HCT116 (cell line): ENCODE measurements around the gene SYNE3. TPM values are rescaled to one million over a fixed set of nuclear protein-coding genes. Genes with fewer than 3 reads are reported as not detected.

Experiments
- ATAC-seq: fragments of 200-7000 bp; cut with Tn5 transposase; 2 replicates; pipeline ENCODE4 v1.9.1; 2020; ENCODE audit warnings: mild to moderate bottlenecking, moderate library complexity
- BruUV-seq: library from RNA; stranded (reverse); fragments of 400-500 nt; replicated peaks from 2 replicates; lab custom pipeline; 2021; lab: Mats Ljungman, UMichigan
- CTCF ChIA-PET: fragments of 300-600 bp; sonication (Branson Sonifier 250); formaldehyde crosslinking; loops from one replicate; lab custom pipeline; 2021; ENCODE audit warnings: antibody characterized with exemption; lab: Charles Lee
- POLR2A ChIA-PET: fragments of 300-600, 350-600 bp; sonication (Branson Sonifier 250); formaldehyde crosslinking; loops from one replicate; lab custom pipeline; 2021; ENCODE audit warnings: antibody characterized with exemption; lab: Charles Lee
- RAD21 ChIA-PET, 2 experiments: fragments of 300-600 bp; sonication (Branson Sonifier 250); formaldehyde crosslinking; loops; one replicate each; lab custom pipeline; 2023; ENCODE audit warnings: low total read pairs in 2 of 2; ENCODE audit not compliant: uncharacterized antibody in 2 of 2, unreplicated experiment in 2 of 2, low non-redundant PET in 1 of 2; lab: Charles Lee
- DNase-seq: peaks from one replicate; pipeline ENCODE4 v3.0.0-alpha.2; 2010; ENCODE audit warnings: low read depth, low spot score
- H2AFZ ChIP-seq: fragments of 200-600 bp; shearing (Covaris generic), sonication (generic); 2 replicates; pipeline ENCODE4 v1.6.1; 2017; ENCODE audit warnings: low read depth, mixed run types, mixed read lengths, antibody characterized with exemption, low read length; ENCODE audit not compliant: poor library complexity, severe bottlenecking
- H3K27ac ChIP-seq: 2 replicates; pipeline ENCODE4 v1.5.1; 2012; ENCODE audit warnings: low read depth, low read length
- H3K27me3 ChIP-seq: fragments of 200-600 bp; sonication (generic); 2 replicates; pipeline ENCODE4 v1.6.1; 2016; ENCODE audit warnings: mixed run types, low read length, mixed read lengths; ENCODE audit not compliant: insufficient read depth
- H3K36me3 ChIP-seq, 2 experiments: fragments of 200-500 bp in 1 of 2; fragments of 200-600 bp in 1 of 2; sonication (Bioruptor generic) in 1 of 2; sonication (generic) in 1 of 2; 2 replicates each; pipeline versions ENCODE4 v1.5.1 to v1.6.1; 2014 to 2016; ENCODE audit warnings: low read length in 2 of 2, inconsistent platforms in 1 of 2, mixed read lengths in 1 of 2, mixed run types in 1 of 2; ENCODE audit not compliant: insufficient read depth in 2 of 2, control insufficient read depth in 1 of 2
- H3K4me1 ChIP-seq, 2 experiments: fragments of 200-600 bp in 1 of 2; sonication (generic) in 1 of 2; 2 replicates each; pipeline versions ENCODE4 v1.5.1 to v1.6.1; 2012 to 2017; ENCODE audit warnings: low read length in 2 of 2, inconsistent platforms in 1 of 2, mild to moderate bottlenecking in 1 of 2, mixed read lengths in 1 of 2, mixed run types in 1 of 2, moderate library complexity in 1 of 2; ENCODE audit not compliant: insufficient read depth in 2 of 2, control insufficient read depth in 1 of 2
- H3K4me2 ChIP-seq: fragments of 200-600 bp; sonication (generic); 2 replicates; pipeline ENCODE4 v1.6.1; 2017; ENCODE audit warnings: mixed run types, low read length, mixed read lengths
- H3K4me3 ChIP-seq, 2 experiments: fragments of 200-600 bp in 1 of 2; sonication (generic) in 1 of 2; replicated peaks in 1 of 2; 2 replicates each; pipeline ENCODE4 v1.5.1; 2011 to 2016; ENCODE audit warnings: low read length in 2 of 2, control low read depth in 1 of 2, low read depth in 1 of 2, mild to moderate bottlenecking in 1 of 2, mixed read lengths in 1 of 2, mixed run types in 1 of 2
- H3K79me2 ChIP-seq: fragments of 200-600 bp; sonication (generic); 2 replicates; pipeline ENCODE4 v1.6.1; 2017; ENCODE audit warnings: mild to moderate bottlenecking, mixed run types, low read length, moderate library complexity, mixed read lengths; ENCODE audit not compliant: insufficient read depth
- H3K9ac ChIP-seq: fragments of 200-600 bp; sonication (generic); 2 replicates; pipeline ENCODE4 v1.6.1; 2016; ENCODE audit warnings: low read length, mixed read lengths
- H3K9me2 ChIP-seq: fragments of 200-600 bp; sonication (generic), shearing (Covaris generic); 2 replicates; pipeline ENCODE4 v1.6.1; 2017; ENCODE audit warnings: mixed run types, mild to moderate bottlenecking, moderate library complexity; ENCODE audit not compliant: insufficient read depth
- H3K9me3 ChIP-seq, 2 experiments: fragments of 200-500 bp in 1 of 2; fragments of 200-600 bp in 1 of 2; sonication (Bioruptor generic) in 1 of 2; sonication (generic) in 1 of 2; 2 replicates each; pipeline ENCODE4 v1.6.1; 2014 to 2017; ENCODE audit warnings: low read length in 2 of 2, mixed read lengths in 2 of 2, inconsistent platforms in 1 of 2, low read depth in 1 of 2, mild to moderate bottlenecking in 1 of 2, mixed run types in 1 of 2, moderate library complexity in 1 of 2; ENCODE audit not compliant: control insufficient read depth in 1 of 2, insufficient read depth in 1 of 2
- H4K20me1 ChIP-seq: fragments of 200-600 bp; sonication (generic), shearing (Covaris generic); 2 replicates; pipeline ENCODE4 v1.6.1; 2017; ENCODE audit warnings: mixed run types, mild to moderate bottlenecking, moderate library complexity; ENCODE audit not compliant: insufficient read depth
- CEBPB ChIP-seq: IDR thresholded peaks from 2 replicates; pipeline ENCODE4 v1.6.1; 2012; ENCODE audit warnings: low read depth
- EZH2phosphoT487 ChIP-seq: fragments of 200-600 bp; IDR thresholded peaks from 2 replicates; pipeline ENCODE4 v1.6.1; 2018; ENCODE audit warnings: antibody characterized with exemption, borderline replicate concordance
- RAD21 ChIP-seq: IDR thresholded peaks from 2 replicates; pipeline ENCODE4 v1.6.1; 2012; ENCODE audit warnings: low read depth, mild to moderate bottlenecking
- SRF ChIP-seq: IDR thresholded peaks from 2 replicates; pipeline ENCODE4 v1.6.1; 2012; ENCODE audit warnings: low read depth
- YY1 ChIP-seq: IDR thresholded peaks from 2 replicates; pipeline ENCODE4 v1.6.1; 2011; ENCODE audit warnings: low read length, low read depth, moderate library complexity, mild to moderate bottlenecking; ENCODE audit not compliant: insufficient replicate concordance; ENCODE audit errors: extremely low read depth
- intact Hi-C: fragments of 100-400 bp; cut with micrococcal nuclease; formaldehyde crosslinking; loops from 2 replicates; pipeline ENCODE4 v1.10.0; 2022
- total RNA-seq: library from RNA; stranded (reverse); gene quantifications from one replicate; pipeline ENCODE4 v1.2.1, GENCODE V29; 2021; ENCODE audit not compliant: unreplicated experiment
- TF ChIP-seq, protein P1 (sequence below): IDR thresholded peaks from 2 replicates; pipeline ENCODE4 v1.6.1; 2012; ENCODE audit warnings: low read depth
- TF ChIP-seq, protein P2 (sequence below): IDR thresholded peaks from 2 replicates; pipeline ENCODE4 v1.6.1; 2012

The SYNE3 gene
- total RNA-seq, 1 experiment from 2014 or later, result 3.6 TPM

DNA sequence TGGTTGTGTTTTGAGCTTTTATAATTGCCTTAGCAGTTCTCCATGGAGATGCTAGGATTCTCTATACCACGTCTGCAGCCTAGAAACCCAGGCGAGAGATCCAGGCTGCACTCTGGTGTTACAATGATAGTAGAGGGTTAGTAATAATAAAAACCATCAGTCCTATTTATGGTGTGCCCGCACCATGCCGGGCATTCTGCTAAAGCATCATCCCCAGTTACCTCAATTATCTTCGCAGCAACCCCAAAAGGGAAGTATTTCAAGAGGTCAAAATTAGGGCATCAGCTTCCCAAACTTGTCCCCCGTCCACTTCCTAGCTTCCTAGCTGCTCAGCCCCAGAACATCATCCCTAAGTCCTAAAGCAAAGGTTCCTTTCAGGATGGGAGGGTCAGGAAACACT, 3.2 kb downstream of the SYNE3 start:
- DNase-seq (no peak), ATAC-seq (no peak)
- CTCF ChIA-PET, result interaction anchor here (1.1 to 3.3 kb wide), 3 partner anchors 11 to 71 kb away, joined by 3 to 15 read pairs (median 3); no protein-coding TSS in a partner anchor
- TF ChIP-seq YY1 (no peak), RAD21 (no peak), CEBPB (no peak), SRF (no peak), EZH2phosphoT487 (no peak)
- TF ChIP-seq, protein P1, sequence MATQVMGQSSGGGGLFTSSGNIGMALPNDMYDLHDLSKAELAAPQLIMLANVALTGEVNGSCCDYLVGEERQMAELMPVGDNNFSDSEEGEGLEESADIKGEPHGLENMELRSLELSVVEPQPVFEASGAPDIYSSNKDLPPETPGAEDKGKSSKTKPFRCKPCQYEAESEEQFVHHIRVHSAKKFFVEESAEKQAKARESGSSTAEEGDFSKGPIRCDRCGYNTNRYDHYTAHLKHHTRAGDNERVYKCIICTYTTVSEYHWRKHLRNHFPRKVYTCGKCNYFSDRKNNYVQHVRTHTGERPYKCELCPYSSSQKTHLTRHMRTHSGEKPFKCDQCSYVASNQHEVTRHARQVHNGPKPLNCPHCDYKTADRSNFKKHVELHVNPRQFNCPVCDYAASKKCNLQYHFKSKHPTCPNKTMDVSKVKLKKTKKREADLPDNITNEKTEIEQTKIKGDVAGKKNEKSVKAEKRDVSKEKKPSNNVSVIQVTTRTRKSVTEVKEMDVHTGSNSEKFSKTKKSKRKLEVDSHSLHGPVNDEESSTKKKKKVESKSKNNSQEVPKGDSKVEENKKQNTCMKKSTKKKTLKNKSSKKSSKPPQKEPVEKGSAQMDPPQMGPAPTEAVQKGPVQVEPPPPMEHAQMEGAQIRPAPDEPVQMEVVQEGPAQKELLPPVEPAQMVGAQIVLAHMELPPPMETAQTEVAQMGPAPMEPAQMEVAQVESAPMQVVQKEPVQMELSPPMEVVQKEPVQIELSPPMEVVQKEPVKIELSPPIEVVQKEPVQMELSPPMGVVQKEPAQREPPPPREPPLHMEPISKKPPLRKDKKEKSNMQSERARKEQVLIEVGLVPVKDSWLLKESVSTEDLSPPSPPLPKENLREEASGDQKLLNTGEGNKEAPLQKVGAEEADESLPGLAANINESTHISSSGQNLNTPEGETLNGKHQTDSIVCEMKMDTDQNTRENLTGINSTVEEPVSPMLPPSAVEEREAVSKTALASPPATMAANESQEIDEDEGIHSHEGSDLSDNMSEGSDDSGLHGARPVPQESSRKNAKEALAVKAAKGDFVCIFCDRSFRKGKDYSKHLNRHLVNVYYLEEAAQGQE, result no peak
- TF ChIP-seq, protein P2, sequence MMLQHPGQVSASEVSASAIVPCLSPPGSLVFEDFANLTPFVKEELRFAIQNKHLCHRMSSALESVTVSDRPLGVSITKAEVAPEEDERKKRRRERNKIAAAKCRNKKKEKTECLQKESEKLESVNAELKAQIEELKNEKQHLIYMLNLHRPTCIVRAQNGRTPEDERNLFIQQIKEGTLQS, result no peak
- H2AFZ ChIP-seq, result no peak overlapping the region
- H3K4me3 ChIP-seq, result no peak overlapping the region
- no peaks in the 10 kb centered on the region for H3K79me2 ChIP-seq
- no peaks in the 10 kb centered on the region for H3K36me3 ChIP-seq
- no peak overlapping the region for H3K9ac ChIP-seq
- POLR2A ChIA-PET, result no interaction called here
- BruUV-seq, result no TSS peak
- intact Hi-C loops, result no loop called here
- H3K9me2 ChIP-seq, result no peaks in the 10 kb centered on the region
- H3K4me2 ChIP-seq, result no peak overlapping the region
- H3K27me3 ChIP-seq, result no peaks in the 10 kb centered on the region
- H3K27ac ChIP-seq, result no peak overlapping the region
- RAD21 ChIA-PET, result no interaction called here
- H3K4me1 ChIP-seq, result peaks cover 6 to 23% of the 10 kb centered on the region in 2 experiments
- H4K20me1 ChIP-seq, result no peaks in the 10 kb centered on the region
- no peaks in the 10 kb centered on the region for H3K9me3 ChIP-seq
